ENCODE measurements around the gene CDHR1. TPM values are rescaled to one million over a fixed set of nuclear protein-coding genes. Genes with fewer than 3 reads are reported as not detected.

CDHR1 gene
- polyA plus RNA-seq, 1 experiment = not detected

- POLR2A ChIA-PET = no interaction called here
These were observed 19.8 kb downstream of the CDHR1 start for GRCh38 chr10:84214046-84214572.

GRCh38 chr10:84214612-84215235, 20.4 kb downstream of the CDHR1 start:
- DNase-seq (ENCODE audit: low read depth) = no peak
- ChIA-PET POLR2A (no interaction called here), CTCF (interaction anchor here (0.7 to 1.5 kb wide), 4 partner anchors 10 to 51 kb away, joined by 3 to 4 read pairs (median 4); no protein-coding TSS in a partner anchor)
- H3K36me3 ChIP-seq (ENCODE audit: control insufficient read depth, insufficient read depth, low read length) = no peaks in the 10 kb centered on the region
- peak; percentile 36 for TF ChIP-seq CTCF (IDR thresholded peaks at IDR 0.05; ENCODE audit: insufficient read depth, low read depth, low read length)
- no peak overlapping the region for H3K4me3 ChIP-seq (ENCODE audit: low read depth, low read length)
- no peaks in the 10 kb centered on the region for H3K27me3 ChIP-seq (ENCODE audit: control insufficient read depth, insufficient read depth, low read length)

More at GRCh38 chr10:84214046-84214572, 19.8 kb downstream of the CDHR1 start:
- H3K4me3 ChIP-seq (ENCODE audit: low read depth, low read length) = no peak overlapping the region
- H3K27me3 ChIP-seq (ENCODE audit: control insufficient read depth, insufficient read depth, low read length) = no peaks in the 10 kb centered on the region
- H3K36me3 ChIP-seq (ENCODE audit: control insufficient read depth, insufficient read depth, low read length) = no peaks in the 10 kb centered on the region
- DNase-seq (ENCODE audit: low read depth) = no peak
- CTCF ChIA-PET = interaction anchor here (0.7 to 1.6 kb wide), 3 partner anchors 9 to 51 kb away, joined by 3 to 4 read pairs (median 3); no protein-coding TSS in a partner anchor
- TF ChIP-seq CTCF (IDR thresholded peaks at IDR 0.05; ENCODE audit: insufficient read depth, low read depth, low read length) = no peak

- Histone ChIP-seq H3K4me3 (ENCODE audit: low read depth, low read length) (no peak overlapping the region), H3K27me3 (ENCODE audit: control insufficient read depth, insufficient read depth, low read length) (no peaks in the 10 kb centered on the region), H3K36me3 (ENCODE audit: control insufficient read depth, insufficient read depth, low read length) (no peaks in the 10 kb centered on the region)
- ChIA-PET CTCF (interaction anchor here (1.3 kb wide), 1 partner anchor 9 kb away, joined by 3 read pairs; no protein-coding TSS in a partner anchor), POLR2A (no interaction called here)
- DNase-seq (ENCODE audit: low read depth) = no peak
- no peak for TF ChIP-seq CTCF (IDR thresholded peaks at IDR 0.05; ENCODE audit: insufficient read depth, low read depth, low read length)
These were observed 22.5 kb downstream of the CDHR1 start for GRCh38 chr10:84216834-84217233.

GRCh38 chr10:84217746-84218145, 23.4 kb downstream of the CDHR1 start:
- no peak overlapping the region for H3K4me3 ChIP-seq (ENCODE audit: low read depth, low read length)
- no peak for TF ChIP-seq CTCF (IDR thresholded peaks at IDR 0.05; ENCODE audit: insufficient read depth, low read depth, low read length)
- ChIA-PET POLR2A (no interaction called here), CTCF (interaction anchor here (1.3 kb wide), 1 partner anchor 10 kb away, joined by 3 read pairs; no protein-coding TSS in a partner anchor)
- H3K36me3 ChIP-seq (ENCODE audit: control insufficient read depth, insufficient read depth, low read length) = no peaks in the 10 kb centered on the region
- no peaks in the 10 kb centered on the region for H3K27me3 ChIP-seq (ENCODE audit: control insufficient read depth, insufficient read depth, low read length)
- DNase-seq (ENCODE audit: low read depth) = no peak

GRCh38 chr10:84221916-84222315, 27.6 kb downstream of the CDHR1 start:
- no peak for DNase-seq (ENCODE audit: low read depth)
- ChIA-PET POLR2A (no interaction called here), CTCF (no interaction called here)
- Histone ChIP-seq H3K27me3 (ENCODE audit: control insufficient read depth, insufficient read depth, low read length) (no peaks in the 10 kb centered on the region), H3K36me3 (ENCODE audit: control insufficient read depth, insufficient read depth, low read length) (no peaks in the 10 kb centered on the region), H3K4me3 (ENCODE audit: low read depth, low read length) (no peak overlapping the region)
- TF ChIP-seq CTCF (IDR thresholded peaks at IDR 0.05; ENCODE audit: insufficient read depth, low read depth, low read length) = no peak

Measured in BJ (cell line).